HepG2 (cell line): Measurements from ENCODE around the gene MRM1. TPM values are rescaled to one million over a fixed set of nuclear protein-coding genes. Genes with fewer than 3 reads are reported as not detected.
A peak's percentile ranks its signal among the peaks of the same experiment; 100 is the strongest.

Experiments
- BATF2 ChIP-seq: sonication (generic); formaldehyde crosslinking; IDR thresholded peaks from 2 replicates; pipeline ENCODE4 v1.8.0; 2022; ENCODE audit warnings: mild to moderate bottlenecking, missing genetic modification reagents, moderate library complexity
- IRF1 ChIP-seq: sonication (generic); formaldehyde crosslinking; IDR thresholded peaks from 2 replicates; pipeline ENCODE4 v1.4.0; 2020; ENCODE audit warnings: low read depth, mild to moderate bottlenecking, missing genetic modification reagents
- MATR3 ChIP-seq: sonication (generic); formaldehyde crosslinking; IDR thresholded peaks from 2 replicates; pipeline ENCODE4 v1.4.0; 2020; ENCODE audit warnings: missing genetic modification reagents
- PAWR ChIP-seq: sonication (generic); formaldehyde crosslinking; IDR thresholded peaks from 2 replicates; pipeline ENCODE4 v1.4.0; 2020; ENCODE audit warnings: missing genetic modification reagents, mild to moderate bottlenecking, borderline replicate concordance
- PHF20 ChIP-seq: sonication (generic); formaldehyde crosslinking; IDR thresholded peaks from 2 replicates; pipeline ENCODE4 v1.5.0; 2020; ENCODE audit warnings: mild to moderate bottlenecking, missing genetic modification reagents
- RARA ChIP-seq: IDR thresholded peaks from 2 replicates; pipeline ENCODE4 v1.6.1; 2016; ENCODE audit warnings: missing genetic modification reagents, missing compliant biosample characterization
- RBM22 ChIP-seq: fragments of 200-400 bp; formaldehyde crosslinking; optimal IDR thresholded peaks from 2 replicates; pipeline ENCODE3; 2017; ENCODE audit warnings: mild to moderate bottlenecking, low read length, moderate library complexity
- REL ChIP-seq: sonication (generic); formaldehyde crosslinking; conservative IDR thresholded peaks from 2 replicates; pipeline ENCODE4 v1.8.0; 2022; ENCODE audit warnings: mild to moderate bottlenecking, missing genetic modification reagents, moderate library complexity
- RXRA ChIP-seq: sonication (generic); formaldehyde crosslinking; IDR thresholded peaks from 2 replicates; pipeline ENCODE4 v1.5.1; 2020; ENCODE audit warnings: missing genetic modification reagents
- SETDB1 ChIP-seq: sonication (generic); formaldehyde crosslinking; IDR thresholded peaks from 2 replicates; pipeline ENCODE4 v1.5.1; 2020; ENCODE audit warnings: missing genetic modification reagents, mild to moderate bottlenecking, borderline replicate concordance
- SRSF9 ChIP-seq: fragments of 200-400 bp; formaldehyde crosslinking; IDR thresholded peaks from 2 replicates; pipeline ENCODE4 v1.6.1; 2018; ENCODE audit warnings: borderline replicate concordance, mild to moderate bottlenecking, low read depth, low read length; ENCODE audit not compliant: insufficient read depth, poor library complexity, severe bottlenecking
- TCF12 ChIP-seq, 2 experiments: fragments of 450-650 bp in 1 of 2; sonication (generic) in 1 of 2; formaldehyde crosslinking in 1 of 2; IDR thresholded peaks; 2 replicates each; pipeline versions ENCODE4 v1.6.1 to v1.8.0; 2017 to 2022; ENCODE audit warnings: antibody characterized with exemption in 1 of 2, mild to moderate bottlenecking in 1 of 2, missing genetic modification reagents in 1 of 2, moderate library complexity in 1 of 2
- THYN1 ChIP-seq: sonication (generic); formaldehyde crosslinking; IDR thresholded peaks from 2 replicates; pipeline ENCODE4 v1.8.1; 2023; ENCODE audit warnings: low read depth, mild to moderate bottlenecking, moderate library complexity, missing genetic modification reagents, borderline replicate concordance
- ZMAT3 ChIP-seq: sonication (generic); formaldehyde crosslinking; conservative IDR thresholded peaks from 2 replicates; pipeline ENCODE4 v1.7.0; 2021; ENCODE audit warnings: missing genetic modification reagents
- ZNF30 ChIP-seq: sonication (generic); formaldehyde crosslinking; IDR thresholded peaks from 2 replicates; pipeline ENCODE4 v1.5.0; 2020; ENCODE audit warnings: mild to moderate bottlenecking, missing genetic modification reagents
- ZNF432 ChIP-seq: sonication (generic); formaldehyde crosslinking; IDR thresholded peaks from 2 replicates; pipeline ENCODE4 v1.5.0; 2020; ENCODE audit warnings: missing genetic modification reagents, mild to moderate bottlenecking, borderline replicate concordance
- ZNF580 ChIP-seq: IDR thresholded peaks from 2 replicates; pipeline ENCODE4 v1.6.1; 2016; ENCODE audit warnings: low read depth, borderline replicate concordance
- ZNF607 ChIP-seq: sonication (generic); formaldehyde crosslinking; IDR thresholded peaks from 2 replicates; pipeline ENCODE4 v1.5.1; 2020; ENCODE audit warnings: missing genetic modification reagents, mild to moderate bottlenecking, borderline replicate concordance
- ZSCAN21 ChIP-seq: sonication (generic); formaldehyde crosslinking; IDR thresholded peaks from 2 replicates; pipeline ENCODE4 v1.8.0; 2022; ENCODE audit warnings: mild to moderate bottlenecking, missing genetic modification reagents, moderate library complexity, borderline replicate concordance
- polyA plus RNA-seq, 8 experiments: library from polyadenylated mRNA; depleted of rRNA in 3 of 8; stranded (reverse) in 7 of 8; unstranded in 1 of 8; fragments of >200 nt; fragmentation: Illumina TruSeq in 4 of 8; extraction: Trizol in 4 of 8; gene quantifications; 2 replicates each; pipeline versions ENCODE4 v1.2.1 to v1.2.3, GENCODE V29; 2011 to 2016; ENCODE audit warnings: low read depth in 4 of 8, missing spikeins in 1 of 8, mixed read lengths in 1 of 8; ENCODE audit not compliant: insufficient read depth in 1 of 8
- total RNA-seq, 5 experiments: library from RNA; depleted of rRNA; stranded (reverse); fragments of >200 nt; fragmentation: Illumina TruSeq; extraction: Trizol; gene quantifications; 2 replicates each; pipeline ENCODE4 v1.2.3, GENCODE V29; 2016; ENCODE audit warnings: low read depth in 1 of 5
- TF ChIP-seq, protein P1 (sequence below): sonication (generic); formaldehyde crosslinking; IDR thresholded peaks from 2 replicates; pipeline ENCODE4 v1.4.0; 2020; ENCODE audit warnings: missing genetic modification reagents
- TF ChIP-seq, protein P2 (sequence below): sonication (generic); formaldehyde crosslinking; conservative IDR thresholded peaks from 2 replicates; pipeline ENCODE4 v1.8.0; 2022; ENCODE audit warnings: mild to moderate bottlenecking, moderate library complexity, missing genetic modification reagents
- TF ChIP-seq, protein P3 (sequence below): IDR thresholded peaks from 2 replicates; pipeline ENCODE4 v1.6.1; 2016; ENCODE audit warnings: missing compliant biosample characterization, missing genetic modification reagents, borderline replicate concordance

Gene MRM1
- total and polyA plus RNA-seq, 2 of the 13 experiments (the other 11 are each of a cell fraction or from before 2014, with no cell fraction given) = 4.1 to 11.3 TPM

- TF ChIP-seq ZNF30 (CRISPR knock-in tag) (no peak), ZNF580 (CRISPR knock-in tag) (peak; percentile 87), MATR3 (CRISPR knock-in tag) (no peak), TCF12 (IDR thresholded peaks at IDR 0.05) (no peak), TCF12 (CRISPR knock-in tag; IDR thresholded peaks at IDR 0.05) (0 out of 2 replicates have a peak, but pooled peaks have one; percentile 36), PHF20 (no peak; the same call in 1 of the 2 replicates), ZSCAN21 (peak; percentile 13; the same call in 1 of the 2 replicates), ZNF432 (no peak), ZNF607 (CRISPR knock-in tag) (peak; percentile 54; the same call in 1 of the 2 replicates), ZMAT3 (CRISPR knock-in tag) (peak; percentile 83), IRF1 (0 out of 2 replicates have a peak, but pooled peaks have one; percentile 65), PAWR (CRISPR knock-in tag) (no peak), RARA (CRISPR knock-in tag) (no peak), SRSF9 (no peak), THYN1 (no peak), SETDB1 (no peak), RXRA (CRISPR knock-in tag) (peak; percentile 87; the same call in 1 of the 2 replicates), RBM22 (peak; percentile 73), BATF2 (CRISPR knock-in tag) (no peak), REL (no peak)
- TF ChIP-seq, protein P1, sequence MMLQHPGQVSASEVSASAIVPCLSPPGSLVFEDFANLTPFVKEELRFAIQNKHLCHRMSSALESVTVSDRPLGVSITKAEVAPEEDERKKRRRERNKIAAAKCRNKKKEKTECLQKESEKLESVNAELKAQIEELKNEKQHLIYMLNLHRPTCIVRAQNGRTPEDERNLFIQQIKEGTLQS (CRISPR knock-in tag) = no peak
- TF ChIP-seq, protein P2, sequence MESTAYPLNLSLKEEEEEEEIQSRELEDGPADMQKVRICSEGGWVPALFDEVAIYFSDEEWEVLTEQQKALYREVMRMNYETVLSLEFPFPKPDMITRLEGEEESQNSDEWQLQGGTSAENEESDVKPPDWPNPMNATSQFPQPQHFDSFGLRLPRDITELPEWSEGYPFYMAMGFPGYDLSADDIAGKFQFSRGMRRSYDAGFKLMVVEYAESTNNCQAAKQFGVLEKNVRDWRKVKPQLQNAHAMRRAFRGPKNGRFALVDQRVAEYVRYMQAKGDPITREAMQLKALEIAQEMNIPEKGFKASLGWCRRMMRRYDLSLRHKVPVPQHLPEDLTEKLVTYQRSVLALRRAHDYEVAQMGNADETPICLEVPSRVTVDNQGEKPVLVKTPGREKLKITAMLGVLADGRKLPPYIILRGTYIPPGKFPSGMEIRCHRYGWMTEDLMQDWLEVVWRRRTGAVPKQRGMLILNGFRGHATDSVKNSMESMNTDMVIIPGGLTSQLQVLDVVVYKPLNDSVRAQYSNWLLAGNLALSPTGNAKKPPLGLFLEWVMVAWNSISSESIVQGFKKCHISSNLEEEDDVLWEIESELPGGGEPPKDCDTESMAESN (CRISPR knock-in tag) = peak; percentile 77
- TF ChIP-seq, protein P3, sequence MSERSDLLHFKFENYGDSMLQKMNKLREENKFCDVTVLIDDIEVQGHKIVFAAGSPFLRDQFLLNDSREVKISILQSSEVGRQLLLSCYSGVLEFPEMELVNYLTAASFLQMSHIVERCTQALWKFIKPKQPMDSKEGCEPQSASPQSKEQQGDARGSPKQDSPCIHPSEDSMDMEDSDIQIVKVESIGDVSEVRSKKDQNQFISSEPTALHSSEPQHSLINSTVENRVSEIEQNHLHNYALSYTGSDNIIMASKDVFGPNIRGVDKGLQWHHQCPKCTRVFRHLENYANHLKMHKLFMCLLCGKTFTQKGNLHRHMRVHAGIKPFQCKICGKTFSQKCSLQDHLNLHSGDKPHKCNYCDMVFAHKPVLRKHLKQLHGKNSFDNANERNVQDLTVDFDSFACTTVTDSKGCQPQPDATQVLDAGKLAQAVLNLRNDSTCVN = 0 out of 2 replicates have a peak, but pooled peaks have one; percentile 64
Measured at GRCh38 chr17:36601303-36602029, at the start of gene MRM1 (continued).
